NCI-H2029 treated with DMSO at 0.1 percent for 48 hours (cell line): ENCODE data around the gene CDKN2D.
"Not testable (repeated sequence)": the region's sequence is repeated elsewhere in the genome, so short reads cannot be mapped to it uniquely, and the experiment has no call there.

Experiments used
- DNase-seq: peaks from one replicate; lab custom pipeline; 2025; lab: John Stamatoyannopoulos, UW

Gene CDKN2D

DNA sequence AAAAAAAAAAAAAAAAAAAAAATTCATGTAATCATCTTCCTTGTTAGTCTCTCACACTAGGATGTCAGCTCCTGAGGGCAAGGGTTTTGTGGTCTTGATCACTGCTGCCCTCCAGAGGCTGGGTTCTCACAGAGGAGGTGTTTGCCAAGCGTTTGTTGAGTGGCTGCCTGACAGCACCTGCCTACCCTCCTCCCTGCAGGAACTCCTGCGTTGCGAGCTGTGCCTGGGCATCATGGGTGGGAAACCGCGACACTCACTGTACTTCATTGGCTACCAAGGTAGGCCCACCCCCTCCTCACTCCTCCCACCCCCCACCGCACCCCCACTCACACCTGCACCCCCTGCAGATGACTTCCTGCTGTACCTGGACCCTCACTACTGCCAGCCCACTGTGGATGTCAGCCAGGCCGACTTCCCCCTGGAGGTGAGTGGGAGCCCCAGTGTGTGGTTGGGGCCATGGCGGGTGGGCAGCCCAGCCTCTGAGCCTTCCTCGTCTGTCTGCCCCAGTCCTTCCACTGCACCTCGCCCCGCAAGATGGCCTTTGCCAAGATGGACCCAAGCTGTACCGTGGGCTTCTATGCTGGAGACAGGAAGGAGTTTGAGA lies 17.0 kb downstream of the CDKN2D start:
- DNase-seq: no peak

DNA sequence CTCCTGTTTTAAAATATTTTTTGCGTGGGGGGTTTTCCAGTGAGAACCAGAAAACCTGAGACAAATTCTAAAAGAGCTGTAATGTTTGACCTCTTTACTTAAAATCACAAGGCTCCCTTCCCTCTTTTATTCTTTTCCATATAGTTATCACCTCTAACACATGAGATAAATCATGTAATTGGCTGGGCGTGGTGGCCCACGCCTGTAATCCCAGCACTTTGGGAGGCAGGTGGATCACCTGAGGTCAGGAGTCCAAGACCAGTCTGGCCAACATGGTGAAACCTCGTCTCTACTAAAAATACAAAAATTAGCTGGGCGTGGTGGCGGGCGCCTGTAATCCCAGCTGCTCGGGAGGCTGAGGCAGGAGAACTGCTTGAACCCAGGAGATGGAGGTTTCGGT lies 17.8 kb downstream of the CDKN2D start:
- not testable (repeated sequence) for DNase-seq

DNA sequence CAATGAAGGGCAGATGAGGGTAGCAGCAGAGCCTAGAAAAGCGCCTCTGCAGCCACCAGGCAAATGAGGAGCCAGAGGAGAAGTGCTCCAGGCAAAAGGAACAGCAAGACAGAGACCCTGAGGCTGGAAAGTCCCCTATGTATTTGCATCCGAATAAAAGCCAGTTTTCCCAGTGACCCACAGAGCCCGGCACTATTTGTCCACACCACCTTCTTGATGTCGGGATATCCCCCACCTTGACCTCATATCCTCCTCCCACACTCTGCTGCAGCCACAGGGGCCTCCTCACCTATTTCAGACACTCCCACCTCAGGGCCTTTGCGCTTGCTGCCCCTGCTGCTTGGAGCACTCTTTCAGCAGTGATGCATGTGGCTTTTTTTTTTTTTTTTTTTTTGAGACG lies 18.4 kb downstream of the CDKN2D start:
- DNase-seq: no peak

DNA sequence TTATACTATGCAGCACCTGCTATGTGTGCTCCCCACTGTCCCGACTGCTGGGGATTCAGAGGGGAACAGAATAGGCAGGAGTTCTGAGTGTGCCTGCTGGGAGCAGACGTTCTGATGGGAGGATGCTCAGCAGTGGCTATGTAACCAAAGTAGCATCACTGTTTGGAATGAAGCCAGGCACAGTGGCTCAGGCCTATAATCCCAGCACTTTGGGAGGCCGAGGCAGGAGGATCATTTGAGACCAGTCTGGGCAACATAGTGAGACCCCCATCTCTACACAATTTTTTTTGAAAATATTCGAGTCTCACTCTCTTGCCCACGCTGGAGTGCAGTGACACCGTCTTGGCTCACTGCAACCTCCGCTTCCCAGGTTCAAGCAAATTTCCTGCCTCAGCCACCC lies 19.0 kb downstream of the CDKN2D start:
- DNase-seq: no peak

DNA sequence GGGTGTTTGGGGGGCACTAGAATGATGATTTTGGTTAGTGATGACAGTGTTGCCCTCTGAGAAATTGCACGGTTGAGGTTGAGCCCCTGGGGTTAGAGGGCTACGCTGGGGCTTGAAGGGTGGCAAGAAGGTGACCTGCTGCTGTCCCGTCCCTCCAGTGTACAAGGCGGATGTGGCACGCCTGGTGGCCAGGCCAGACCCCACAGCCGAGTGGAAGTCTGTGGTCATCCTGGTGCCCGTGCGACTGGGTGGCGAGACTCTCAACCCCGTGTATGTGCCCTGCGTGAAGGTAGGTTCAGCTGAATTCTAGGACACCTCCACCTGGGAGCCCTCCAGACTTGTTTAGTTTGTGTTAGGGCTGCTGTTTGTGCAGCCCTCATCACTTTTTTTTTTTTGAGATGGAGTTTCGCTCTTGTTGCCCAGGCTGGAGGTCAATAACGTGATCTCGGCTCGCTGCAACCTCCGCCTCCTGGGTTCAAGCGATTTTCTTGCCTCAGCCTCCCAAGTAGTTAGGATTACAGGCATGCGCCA lies 20.0 kb downstream of the CDKN2D start:
- no peak for DNase-seq

DNA sequence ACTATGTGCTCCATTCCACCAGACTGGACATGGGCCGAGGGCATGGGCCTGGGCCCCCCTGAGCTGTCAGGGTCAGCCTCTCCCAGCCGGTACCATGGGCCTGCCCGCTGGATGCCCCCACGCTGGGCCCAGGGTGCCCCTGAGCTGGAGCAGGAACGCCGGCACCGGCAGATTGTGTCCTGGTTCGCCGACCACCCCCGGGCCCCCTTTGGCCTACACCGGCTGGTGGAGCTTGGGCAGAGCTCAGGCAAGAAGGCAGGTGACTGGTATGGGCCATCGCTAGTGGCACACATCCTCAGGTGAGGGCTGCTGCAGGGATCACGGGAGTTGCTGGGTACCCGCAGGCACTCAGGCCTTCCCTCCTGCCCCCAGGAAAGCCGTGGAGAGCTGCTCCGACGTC lies 22.0 kb downstream of the CDKN2D start:
- no peak for DNase-seq

DNA sequence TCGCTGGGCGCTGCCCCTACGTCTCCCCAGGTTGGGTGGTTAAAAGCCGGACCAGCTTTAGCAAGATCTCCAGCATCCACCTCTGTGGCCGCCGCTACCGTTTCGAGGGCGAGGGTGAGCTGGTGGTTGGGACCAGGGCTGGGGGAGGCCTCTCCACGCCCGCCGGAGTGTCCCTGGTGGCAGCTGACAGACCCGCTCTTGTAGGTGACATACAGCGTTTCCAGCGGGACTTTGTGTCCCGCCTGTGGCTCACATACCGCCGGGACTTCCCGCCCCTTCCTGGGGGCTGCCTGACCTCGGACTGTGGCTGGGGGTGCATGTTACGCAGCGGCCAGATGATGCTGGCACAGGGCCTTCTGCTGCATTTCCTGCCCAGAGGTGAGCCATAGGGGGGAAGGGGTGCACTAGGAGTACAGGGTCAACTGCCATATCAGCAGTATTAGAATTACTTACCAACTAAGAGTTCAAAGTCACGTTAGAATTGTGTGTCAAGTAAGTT lies 24.0 kb downstream of the CDKN2D start:
- no peak for DNase-seq

DNA sequence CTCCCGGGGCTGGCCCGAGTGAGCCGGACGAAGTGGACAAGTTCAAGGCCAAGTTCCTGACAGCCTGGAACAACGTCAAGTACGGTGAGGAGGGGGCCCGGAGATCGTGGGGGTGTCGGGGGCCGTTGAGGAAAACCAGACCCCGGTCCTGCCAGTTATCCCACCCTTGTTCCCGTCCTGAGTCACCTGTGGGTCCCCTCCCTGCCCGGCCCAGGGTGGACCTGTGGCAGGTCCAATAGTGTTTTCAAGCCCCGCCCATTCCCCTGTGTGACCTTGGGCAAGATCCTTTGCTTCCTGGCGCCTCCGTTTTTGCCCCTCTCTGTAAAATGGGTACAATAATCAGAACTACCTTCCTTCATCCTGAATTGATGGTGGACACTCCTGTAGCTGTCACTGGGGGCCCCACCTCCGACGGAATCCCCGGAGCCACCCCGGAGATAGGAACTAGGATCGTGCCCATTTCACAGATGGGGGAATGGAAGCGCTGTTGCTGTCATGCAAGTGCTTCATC lies 24.5 kb downstream of the CDKN2D start:
- no peak for DNase-seq

DNA sequence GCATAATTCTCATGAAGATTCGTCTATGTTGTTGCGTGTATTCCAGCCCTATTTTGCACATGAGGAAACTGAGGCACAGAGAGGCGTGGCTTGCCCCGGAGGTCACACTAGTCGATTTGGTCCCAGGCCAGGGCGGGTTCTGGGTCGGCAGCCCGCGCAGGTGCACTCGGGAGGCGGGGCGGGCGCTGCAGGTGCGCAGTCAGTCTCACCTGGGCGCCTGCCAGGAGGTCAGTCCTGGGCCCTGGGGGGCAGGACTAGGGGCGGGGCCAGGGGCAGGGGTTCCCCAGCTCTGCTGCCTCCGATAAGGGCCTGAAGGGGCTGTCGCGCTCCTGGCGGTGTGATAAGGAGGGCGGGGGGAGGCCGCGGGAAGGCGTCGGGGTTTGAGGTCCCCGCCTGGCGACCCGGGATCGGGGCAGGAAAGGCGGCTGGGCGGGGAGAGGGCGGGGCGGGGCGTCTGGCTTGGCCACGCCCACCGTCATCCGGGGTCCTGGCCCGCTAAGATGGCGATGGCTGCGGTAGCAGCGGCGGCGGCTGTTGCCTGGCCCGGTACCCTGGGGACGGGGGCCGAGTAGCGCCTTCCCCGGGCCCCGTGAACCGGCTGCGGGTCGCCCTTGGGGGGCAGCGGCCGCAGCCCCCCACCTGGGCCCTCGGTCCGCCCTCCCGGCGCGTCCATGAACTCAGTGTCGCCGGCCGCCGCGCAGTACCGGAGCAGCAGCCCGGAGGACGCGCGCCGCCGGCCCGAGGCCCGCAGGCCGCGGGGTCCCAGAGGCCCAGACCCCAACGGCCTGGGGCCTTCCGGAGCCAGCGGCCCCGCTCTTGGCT lies 25.1 kb downstream of the CDKN2D start, which contains the start of gene ATG4D:
TSS of gene ATG4D (plus strand) at position 485 of the 822 bp plus-strand sequence. CDS start at position 672, 187 bp downstream.
- peak; percentile 88 for DNase-seq

DNA sequence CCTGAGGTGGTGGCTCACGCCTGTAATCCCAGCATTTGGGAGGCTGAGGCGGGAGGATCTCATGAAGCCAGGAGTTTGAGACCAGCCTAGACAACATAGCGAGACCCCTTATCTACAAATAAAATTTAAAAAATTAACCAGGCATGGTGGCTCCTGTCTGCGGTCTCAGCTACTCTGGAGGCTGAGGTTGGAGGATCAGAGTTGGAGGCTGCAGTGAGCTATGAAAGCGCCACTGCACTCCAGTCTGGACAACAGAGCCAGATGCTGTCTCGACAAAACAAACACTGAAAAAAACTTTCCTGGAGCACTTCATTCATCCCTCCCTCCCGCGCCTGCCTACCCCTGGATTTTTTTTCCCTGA lies 25.7 kb downstream of the CDKN2D start:
- DNase-seq: no peak

DNA sequence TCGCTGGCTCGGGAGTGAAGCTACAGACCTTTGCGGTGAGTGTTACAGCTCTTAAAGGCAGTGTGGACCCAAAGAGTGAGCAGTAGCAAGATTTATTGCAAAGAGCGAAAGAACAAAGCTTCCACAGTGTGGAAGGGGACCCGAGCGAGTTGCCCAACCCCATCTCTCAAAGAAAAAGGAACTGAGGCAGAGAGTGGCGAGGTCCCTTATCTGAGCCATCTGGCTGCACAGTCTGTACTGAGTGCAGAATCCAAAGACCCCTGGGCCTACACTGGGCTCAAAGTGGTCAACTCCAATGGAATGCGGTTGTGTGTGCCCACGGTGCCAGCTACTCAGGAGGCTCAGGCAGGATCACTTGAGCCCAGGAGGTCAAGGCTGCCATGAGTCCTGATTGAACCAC lies 29.8 kb downstream of the CDKN2D start:
- DNase-seq: not testable (repeated sequence)

DNA sequence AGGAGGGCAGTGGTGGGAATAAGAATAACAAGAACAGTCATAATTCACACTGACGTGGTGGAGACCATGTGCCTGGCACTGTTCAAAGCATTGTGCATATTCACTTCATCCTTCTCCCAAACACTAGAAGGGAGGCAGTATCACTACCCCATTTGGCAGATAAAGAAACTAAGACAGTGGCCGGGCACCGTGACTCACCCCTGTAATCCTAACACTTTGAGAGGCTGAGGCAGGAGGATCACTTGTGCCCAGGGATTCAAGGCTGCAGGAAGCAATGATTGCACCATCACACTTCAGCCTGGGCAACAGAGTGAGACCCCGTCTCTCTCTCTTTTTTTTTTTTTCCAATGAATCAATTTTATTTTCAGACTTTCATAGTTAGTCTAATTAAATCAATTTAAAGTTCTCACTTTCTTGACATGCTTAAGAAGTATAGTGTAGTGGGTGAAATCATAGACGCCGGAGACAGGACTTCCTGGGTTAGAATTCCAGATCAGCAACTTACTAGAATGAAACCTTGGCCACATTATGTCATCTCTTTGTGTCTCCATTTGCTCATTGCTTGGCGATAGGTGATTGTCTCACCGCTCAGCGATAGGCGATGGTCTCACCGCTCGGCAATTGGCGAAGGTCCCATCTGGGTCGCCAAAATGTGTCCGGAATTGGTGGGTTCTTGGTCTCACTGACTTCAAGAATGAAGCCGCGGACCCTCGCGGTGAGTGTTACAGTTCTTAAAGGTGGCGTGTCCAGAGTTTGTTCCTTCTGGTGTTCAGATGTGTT lies 30.4 kb downstream of the CDKN2D start:
- no peak for DNase-seq

DNA sequence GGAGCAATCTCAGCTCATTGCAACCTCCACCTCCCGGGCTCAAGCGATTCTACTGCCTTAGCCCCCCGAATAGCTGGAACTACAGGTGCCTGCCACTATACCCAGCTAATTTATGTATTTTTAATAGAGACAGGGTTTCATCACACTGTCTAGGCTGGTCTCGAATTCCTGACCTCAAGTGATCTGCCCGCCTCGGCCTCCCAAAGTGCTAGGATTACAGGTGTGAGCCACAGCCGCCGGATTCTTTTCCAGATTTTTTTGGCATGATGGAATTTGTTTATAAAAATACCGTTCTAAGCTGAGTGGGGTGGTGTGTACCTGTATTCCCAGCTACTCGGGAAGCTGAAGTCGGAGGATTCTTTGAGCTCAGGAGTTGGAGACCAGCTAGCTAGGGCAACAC lies 31.1 kb downstream of the CDKN2D start:
- no peak for DNase-seq

DNA sequence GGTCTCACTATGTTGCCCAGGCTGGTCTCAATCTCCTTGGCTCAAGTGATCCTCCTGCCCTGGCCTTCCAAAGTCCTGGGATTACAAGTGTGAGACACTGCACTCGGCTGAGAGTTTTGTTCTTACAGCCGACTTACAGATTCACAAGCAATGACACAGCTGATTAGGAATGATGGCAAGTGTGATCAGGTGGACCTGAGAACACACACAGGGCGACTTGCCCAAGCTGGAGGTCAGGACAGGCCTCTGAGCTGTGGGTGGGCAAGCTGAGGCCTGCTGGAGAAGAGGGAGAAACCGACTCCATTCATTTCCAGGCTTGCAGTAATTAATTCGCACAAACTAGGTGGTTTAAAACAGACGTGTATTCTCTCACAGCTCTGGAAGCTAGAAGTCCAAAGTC lies 33.2 kb downstream of the CDKN2D start:
- no peak for DNase-seq

DNA sequence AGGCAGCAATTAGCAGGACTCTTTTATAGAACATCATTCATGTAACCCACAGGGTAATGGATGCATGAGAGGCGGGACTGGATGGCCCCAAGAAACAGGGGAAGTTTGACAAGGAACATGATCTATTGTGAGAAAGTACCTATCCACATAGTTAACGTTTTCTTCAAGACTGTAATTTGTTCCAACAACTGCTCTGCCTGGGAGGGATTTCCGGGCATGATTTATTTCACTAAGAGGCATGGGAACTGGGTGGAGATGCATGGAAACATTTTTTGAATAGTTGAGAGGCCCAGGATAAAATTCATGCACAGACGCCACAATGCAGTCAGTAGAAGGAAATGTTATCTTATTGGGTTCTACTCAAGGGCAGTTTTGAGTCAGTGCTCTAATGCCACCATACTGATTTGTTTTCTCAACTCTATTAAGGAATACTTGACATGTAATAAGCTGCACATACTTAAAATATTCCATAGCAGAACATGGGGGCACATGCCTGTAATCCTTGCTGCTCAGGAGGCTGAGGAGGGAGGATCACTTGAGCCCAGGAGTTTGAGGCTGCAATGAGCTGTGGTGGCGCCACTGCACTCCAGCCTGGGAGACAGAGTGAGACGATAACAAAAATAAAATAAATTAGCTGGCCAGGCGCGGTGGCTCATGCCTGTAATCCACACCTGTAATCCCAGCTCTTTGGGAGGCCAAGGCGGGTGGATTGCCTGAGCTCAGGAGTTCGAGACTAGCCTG lies 35.0 kb downstream of the CDKN2D start:
- DNase-seq: no peak

DNA sequence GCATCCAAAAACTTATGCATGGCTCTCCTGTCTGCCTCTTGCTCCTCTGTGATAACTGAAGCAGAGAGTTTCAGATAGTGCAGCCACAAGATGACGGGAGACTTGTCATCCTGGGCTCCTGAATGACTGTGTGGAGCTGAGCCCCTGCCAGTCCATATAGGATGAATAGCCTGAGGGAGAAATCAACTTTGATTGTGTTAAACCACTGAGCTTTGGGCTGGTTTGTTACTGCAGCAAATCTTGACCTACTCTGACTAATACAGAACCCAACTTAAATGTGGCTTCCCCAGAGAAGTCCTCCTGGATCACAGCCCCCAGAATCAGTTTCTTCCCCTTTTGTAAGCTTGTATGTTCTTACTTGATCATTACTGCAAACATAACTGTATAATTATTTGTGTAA lies 36.3 kb downstream of the CDKN2D start:
- no peak for DNase-seq

DNA sequence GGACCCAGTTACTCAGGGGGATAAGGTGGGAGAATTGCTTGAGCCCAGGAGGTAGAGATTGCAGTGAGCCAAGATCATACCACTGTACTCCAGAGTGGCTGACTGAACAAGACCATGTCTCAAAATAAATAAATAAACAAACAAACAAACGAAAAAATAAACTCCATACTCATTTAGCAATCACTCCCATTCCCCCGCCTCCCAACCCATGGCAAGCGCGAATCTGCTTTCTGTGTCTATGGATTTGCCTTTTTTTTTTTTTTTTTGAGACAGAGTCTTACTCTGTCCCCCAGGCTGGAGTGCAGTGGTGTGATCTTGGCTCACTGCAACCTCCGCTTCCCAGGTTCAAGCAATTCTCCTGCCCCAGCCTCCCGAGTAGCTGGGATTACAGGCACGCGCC lies 41.9 kb downstream of the CDKN2D start:
- not testable (repeated sequence) for DNase-seq

DNA sequence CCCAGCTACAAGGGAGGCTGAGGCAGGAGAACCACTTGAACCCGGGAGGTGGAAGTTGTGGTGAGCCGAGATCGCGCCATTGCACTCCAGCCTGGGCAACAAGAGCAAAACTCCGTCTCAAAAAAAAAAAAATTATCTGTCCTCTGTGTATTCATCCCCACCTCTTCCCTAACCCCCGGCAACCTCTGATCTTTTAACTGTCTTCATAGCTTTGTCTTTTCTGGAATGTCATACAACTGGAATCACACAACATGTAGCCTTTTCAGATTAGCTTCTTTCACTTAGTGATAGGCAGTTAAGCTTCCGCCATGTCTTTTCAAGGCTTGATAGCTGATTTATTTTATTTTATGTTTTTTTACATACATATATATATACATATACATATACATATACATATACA lies 43.1 kb downstream of the CDKN2D start:
- no peak for DNase-seq

DNA sequence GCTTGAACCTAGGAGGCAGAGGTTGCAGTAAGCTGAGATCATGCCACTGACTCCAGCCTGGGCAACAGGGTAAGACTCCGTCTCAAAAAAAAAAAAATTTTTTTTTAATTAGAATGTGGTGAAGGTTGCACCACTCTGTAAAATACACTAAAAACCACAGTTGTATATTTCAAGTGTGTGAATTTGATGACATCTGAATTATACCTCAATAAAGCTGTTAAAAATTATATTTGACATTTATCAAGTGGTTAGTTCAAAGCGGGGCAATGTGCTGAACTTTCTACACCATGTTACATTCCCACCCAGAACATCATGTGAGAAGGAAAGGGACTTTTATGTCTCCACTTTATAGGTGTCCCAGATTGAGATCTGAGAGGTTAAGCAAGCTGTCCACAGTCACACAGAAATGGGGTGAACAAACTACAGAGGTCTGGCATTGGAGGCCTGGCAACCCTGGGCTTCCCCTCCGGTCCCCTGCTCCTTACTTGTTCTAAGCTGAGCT lies 45.6 kb downstream of the CDKN2D start:
- no peak for DNase-seq

DNA sequence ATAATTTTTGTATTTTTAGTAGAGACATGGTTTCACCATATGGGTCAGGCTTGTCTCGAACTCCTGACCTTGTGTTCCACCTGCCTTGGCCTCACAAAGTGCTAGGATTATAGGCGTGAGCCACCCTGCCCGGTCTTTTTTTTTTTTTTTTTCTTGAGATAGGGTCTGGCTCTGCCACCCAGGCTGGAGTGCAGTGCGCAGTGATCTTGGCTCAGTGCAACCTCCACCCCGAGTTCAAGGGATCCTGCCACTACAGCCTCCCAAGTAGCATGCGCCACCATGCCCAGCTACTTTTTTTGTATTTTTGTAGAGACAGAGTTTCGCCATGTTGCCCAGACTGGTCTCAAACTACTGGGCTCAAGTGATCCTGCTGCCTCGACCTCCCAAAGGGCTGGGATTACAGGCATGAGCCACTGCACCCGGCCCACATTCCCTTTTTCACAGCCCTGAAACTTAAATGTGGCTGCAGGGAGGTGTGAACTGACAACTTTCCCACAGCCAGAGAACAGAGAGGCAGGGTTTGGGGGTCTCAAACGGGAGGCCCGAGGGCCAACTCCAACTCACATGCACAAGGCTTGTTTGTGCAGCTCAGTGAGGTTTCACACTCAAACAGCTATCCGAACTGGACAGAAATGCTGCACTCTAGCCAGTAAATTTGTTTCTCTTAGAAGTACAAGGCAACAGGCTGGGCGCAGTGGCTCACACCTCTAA lies 47.2 kb downstream of the CDKN2D start:
- no peak for DNase-seq
